ENCODE results near the gene MUC22. TPM values are rescaled to one million over a fixed set of nuclear protein-coding genes. Genes with fewer than 3 reads are reported as not detected.

The MUC22 gene
- total and polyA plus RNA-seq, 2 experiments from 2014 or later = 0.03 TPM; not detected in 1

DNA sequence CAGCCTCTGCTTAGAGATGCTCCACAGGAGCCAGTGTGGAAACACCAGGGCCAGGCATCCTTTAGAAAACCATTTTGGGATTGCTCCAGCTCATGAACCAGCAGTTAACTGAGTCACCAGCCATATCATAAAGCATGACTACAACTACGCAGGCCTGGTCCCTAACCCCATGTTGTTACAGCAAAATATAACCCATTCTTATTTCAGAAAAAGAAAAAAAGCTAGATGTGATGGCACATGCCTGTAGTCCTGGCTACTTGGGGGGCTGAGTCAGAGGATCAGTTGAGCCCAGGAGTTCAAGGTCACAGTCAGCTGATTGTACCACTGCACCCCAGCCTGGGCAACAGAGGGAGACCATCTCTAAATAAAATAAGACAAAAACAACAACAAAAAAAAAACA is 65.3 kb downstream of the MUC22 start:
- WGBS (ENCODE audit: low lambda C conversion rate, missing lambda C conversion rate) = 95% methylated on average over 1 of the region's 1 CpG
- Histone ChIP-seq H3K4me3 (no peak overlapping the region), H3K9me3 (ENCODE audit: low read depth) (no peaks in the 10 kb centered on the region), H3K27me3 (no peaks in the 10 kb centered on the region), H3K4me1 (ENCODE audit: insufficient read depth) (no peaks in the 10 kb centered on the region), H3K27ac (no peak overlapping the region), H4K20me1 (ENCODE audit: insufficient read depth, poor library complexity, severe bottlenecking) (no peaks in the 10 kb centered on the region), H3K9me2 (replicated peaks; ENCODE audit: insufficient read depth) (no peaks in the 10 kb centered on the region), H2AFZ (no peak overlapping the region), H3K36me3 (replicated peaks; ENCODE audit: insufficient read depth, low read depth) (no peaks in the 10 kb centered on the region), H3K4me2 (no peak overlapping the region), H3K79me2 (no peaks in the 10 kb centered on the region)
- DNase-seq (ENCODE audit: low spot score) = no peak
- no peak for TF ChIP-seq EZH2 (IDR thresholded peaks at IDR 0.05; ENCODE audit: borderline replicate concordance)
- TF ChIP-seq EZH2phosphoT487 (IDR thresholded peaks at IDR 0.05; ENCODE audit: low read depth, severe bottlenecking, unreplicated experiment) = no peak
- TF ChIP-seq, protein P1, sequence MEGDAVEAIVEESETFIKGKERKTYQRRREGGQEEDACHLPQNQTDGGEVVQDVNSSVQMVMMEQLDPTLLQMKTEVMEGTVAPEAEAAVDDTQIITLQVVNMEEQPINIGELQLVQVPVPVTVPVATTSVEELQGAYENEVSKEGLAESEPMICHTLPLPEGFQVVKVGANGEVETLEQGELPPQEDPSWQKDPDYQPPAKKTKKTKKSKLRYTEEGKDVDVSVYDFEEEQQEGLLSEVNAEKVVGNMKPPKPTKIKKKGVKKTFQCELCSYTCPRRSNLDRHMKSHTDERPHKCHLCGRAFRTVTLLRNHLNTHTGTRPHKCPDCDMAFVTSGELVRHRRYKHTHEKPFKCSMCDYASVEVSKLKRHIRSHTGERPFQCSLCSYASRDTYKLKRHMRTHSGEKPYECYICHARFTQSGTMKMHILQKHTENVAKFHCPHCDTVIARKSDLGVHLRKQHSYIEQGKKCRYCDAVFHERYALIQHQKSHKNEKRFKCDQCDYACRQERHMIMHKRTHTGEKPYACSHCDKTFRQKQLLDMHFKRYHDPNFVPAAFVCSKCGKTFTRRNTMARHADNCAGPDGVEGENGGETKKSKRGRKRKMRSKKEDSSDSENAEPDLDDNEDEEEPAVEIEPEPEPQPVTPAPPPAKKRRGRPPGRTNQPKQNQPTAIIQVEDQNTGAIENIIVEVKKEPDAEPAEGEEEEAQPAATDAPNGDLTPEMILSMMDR (IDR thresholded peaks at IDR 0.05; ENCODE audit: poor library complexity) = no peak

DNA sequence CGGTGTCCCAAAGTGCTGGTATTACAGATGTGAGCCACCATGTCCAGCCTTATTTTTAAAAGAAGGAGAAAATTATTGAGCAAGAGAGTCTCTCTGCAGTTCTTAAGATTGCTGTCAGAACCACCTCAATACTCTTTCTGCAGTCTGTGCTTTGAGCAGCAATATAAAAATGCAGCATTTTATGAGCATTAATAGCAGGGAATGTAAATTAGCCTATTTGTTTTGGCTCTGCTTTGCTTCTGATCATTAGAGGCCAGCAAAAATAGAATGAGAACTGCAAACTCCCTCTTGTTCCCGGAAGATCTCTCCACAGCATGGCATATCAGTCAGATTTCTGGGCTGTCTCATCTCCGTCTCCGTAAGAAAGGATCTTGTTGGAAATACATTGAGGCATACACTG is 66.3 kb downstream of the MUC22 start:
- H3K79me2 ChIP-seq = no peaks in the 10 kb centered on the region
- no peaks in the 10 kb centered on the region for H3K9me3 ChIP-seq (ENCODE audit: low read depth)
- no peaks in the 10 kb centered on the region for H3K27me3 ChIP-seq
- WGBS (ENCODE audit: low lambda C conversion rate, missing lambda C conversion rate) = 86% methylated on average over 4 of the region's 4 CpGs
- no peak overlapping the region for H2AFZ ChIP-seq
- H3K9me2 ChIP-seq (replicated peaks; ENCODE audit: insufficient read depth) = no peaks in the 10 kb centered on the region
- DNase-seq (ENCODE audit: low spot score) = no peak
- H3K4me3 ChIP-seq = no peak overlapping the region
- no peaks in the 10 kb centered on the region for H4K20me1 ChIP-seq (ENCODE audit: insufficient read depth, poor library complexity, severe bottlenecking)
- no peak overlapping the region for H3K27ac ChIP-seq
- H3K4me2 ChIP-seq = no peak overlapping the region
- H3K36me3 ChIP-seq (replicated peaks; ENCODE audit: insufficient read depth, low read depth) = no peaks in the 10 kb centered on the region
- TF ChIP-seq, protein P1 (IDR thresholded peaks at IDR 0.05; ENCODE audit: poor library complexity) = no peak
- TF ChIP-seq EZH2 (IDR thresholded peaks at IDR 0.05; ENCODE audit: borderline replicate concordance) = no peak
- TF ChIP-seq EZH2phosphoT487 (IDR thresholded peaks at IDR 0.05; ENCODE audit: low read depth, severe bottlenecking, unreplicated experiment) = no peak
- no peaks in the 10 kb centered on the region for H3K4me1 ChIP-seq (ENCODE audit: insufficient read depth)

DNA sequence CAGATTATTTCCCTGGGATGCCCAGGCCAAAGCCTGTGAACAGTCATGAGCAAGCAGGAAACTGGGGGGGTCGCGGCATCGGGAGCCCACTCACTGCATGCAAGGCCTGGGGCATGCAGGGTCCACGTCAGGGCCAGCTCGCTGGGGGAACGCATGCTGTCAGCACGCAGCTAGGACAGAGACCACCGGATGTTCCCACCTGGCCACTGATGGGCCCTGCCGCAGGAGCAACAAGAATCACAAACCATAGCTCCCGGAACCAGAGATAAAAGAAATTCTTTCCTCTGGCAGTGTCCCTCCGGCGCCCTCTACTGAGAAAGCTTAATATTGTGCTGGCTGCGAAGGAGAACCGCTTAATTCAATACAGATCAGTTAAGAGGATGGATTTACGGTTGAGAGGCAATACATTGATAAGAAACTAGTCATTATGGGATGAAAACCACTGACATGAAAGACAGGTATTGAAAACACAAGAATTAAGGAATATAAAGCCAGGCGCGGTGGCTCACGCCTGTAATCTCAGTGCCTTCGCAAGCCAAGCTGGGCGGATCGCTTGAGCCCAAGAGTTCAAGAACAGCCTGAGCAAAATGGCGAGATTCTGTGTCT is 69.5 kb downstream of the MUC22 start:
- Histone ChIP-seq H3K4me2 (peak overlapping the region; percentile 49), H4K20me1 (ENCODE audit: insufficient read depth, poor library complexity, severe bottlenecking) (no peaks in the 10 kb centered on the region), H2AFZ (peak overlapping the region; percentile 58), H3K4me1 (ENCODE audit: insufficient read depth) (no peaks in the 10 kb centered on the region), H3K27ac (no peak overlapping the region), H3K9me3 (ENCODE audit: low read depth) (no peaks in the 10 kb centered on the region), H3K27me3 (no peaks in the 10 kb centered on the region), H3K4me3 (no peak overlapping the region), H3K79me2 (no peaks in the 10 kb centered on the region), H3K9me2 (replicated peaks; ENCODE audit: insufficient read depth) (no peaks in the 10 kb centered on the region), H3K36me3 (replicated peaks; ENCODE audit: insufficient read depth, low read depth) (no peaks in the 10 kb centered on the region)
- DNase-seq (ENCODE audit: low spot score) = peak; percentile 82
- no peak for TF ChIP-seq EZH2phosphoT487 (IDR thresholded peaks at IDR 0.05; ENCODE audit: low read depth, severe bottlenecking, unreplicated experiment)
- TF ChIP-seq, protein P1 (IDR thresholded peaks at IDR 0.05; ENCODE audit: poor library complexity) = peak; percentile 87
- no peak for TF ChIP-seq EZH2 (IDR thresholded peaks at IDR 0.05; ENCODE audit: borderline replicate concordance)
- 32% methylated on average over 22 of the region's 22 CpGs for WGBS (ENCODE audit: low lambda C conversion rate, missing lambda C conversion rate)
